ENCODE measurements around the gene ARPC1B.
"Not testable (repeated sequence)": the region's sequence is repeated elsewhere in the genome, so short reads cannot be mapped to it uniquely, and the experiment has no call there.

ARPC1B gene
- total RNA-seq = 21.7 to 29.6 reads per million in 2 donors

DNA sequence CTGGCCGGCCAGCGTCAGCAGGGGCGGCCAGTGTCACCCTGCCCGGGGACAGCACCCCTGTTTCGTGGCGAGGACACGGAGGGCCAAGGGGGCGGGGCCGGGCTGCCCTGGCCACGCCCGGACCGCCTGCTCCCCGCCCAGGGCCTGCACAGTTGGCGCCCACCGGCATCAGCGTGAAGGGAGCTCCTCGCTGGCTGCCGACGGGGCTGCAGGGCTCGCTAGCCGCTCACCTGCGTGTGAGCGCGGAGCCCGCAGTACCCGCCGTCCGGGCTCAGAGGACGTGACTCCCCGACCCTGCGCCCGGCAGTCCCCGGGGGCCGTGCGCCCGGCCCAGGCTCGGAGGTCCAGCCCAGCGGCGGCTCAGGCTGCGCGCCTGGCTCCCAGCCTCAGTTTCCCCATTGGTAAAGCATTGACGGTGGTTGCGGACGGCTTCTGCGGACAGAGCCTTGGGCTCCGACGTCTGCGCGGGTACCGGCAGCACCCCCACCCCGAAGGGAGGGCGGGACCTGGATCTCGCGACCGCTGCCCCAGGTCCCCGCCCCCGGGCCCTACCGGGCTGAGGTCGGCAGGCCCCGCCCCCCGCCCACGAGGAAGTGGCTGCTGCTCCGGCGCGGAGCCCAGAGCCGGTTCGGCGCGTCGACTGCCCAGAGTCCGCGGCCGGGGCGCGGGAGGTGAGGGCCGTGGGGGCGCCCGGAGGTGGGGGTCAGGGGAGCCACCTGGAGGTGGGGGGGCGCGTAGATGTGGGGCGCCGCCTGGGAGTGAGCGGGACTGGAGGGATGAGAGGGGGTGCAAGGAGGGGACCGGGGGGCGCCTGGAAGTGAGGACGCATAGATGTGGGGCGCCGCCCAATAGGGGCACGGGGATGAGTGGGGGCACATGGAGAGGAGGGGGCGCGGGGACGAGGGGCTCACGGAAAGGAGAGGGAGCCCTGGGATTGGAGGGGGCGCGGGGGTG lies at the start of gene ARPC1B:
ARPC1B (plus strand) TSS at position 620 of the 954 bp plus-strand sequence. CDS start 10,985 bp downstream, outside the sequence.
- DNase-seq = peak; percentile 79

GRCh38 chr7:99325001-99325493 lies 49.5 kb upstream of the ARPC1B start:
- DNase-seq = no peak

DNA sequence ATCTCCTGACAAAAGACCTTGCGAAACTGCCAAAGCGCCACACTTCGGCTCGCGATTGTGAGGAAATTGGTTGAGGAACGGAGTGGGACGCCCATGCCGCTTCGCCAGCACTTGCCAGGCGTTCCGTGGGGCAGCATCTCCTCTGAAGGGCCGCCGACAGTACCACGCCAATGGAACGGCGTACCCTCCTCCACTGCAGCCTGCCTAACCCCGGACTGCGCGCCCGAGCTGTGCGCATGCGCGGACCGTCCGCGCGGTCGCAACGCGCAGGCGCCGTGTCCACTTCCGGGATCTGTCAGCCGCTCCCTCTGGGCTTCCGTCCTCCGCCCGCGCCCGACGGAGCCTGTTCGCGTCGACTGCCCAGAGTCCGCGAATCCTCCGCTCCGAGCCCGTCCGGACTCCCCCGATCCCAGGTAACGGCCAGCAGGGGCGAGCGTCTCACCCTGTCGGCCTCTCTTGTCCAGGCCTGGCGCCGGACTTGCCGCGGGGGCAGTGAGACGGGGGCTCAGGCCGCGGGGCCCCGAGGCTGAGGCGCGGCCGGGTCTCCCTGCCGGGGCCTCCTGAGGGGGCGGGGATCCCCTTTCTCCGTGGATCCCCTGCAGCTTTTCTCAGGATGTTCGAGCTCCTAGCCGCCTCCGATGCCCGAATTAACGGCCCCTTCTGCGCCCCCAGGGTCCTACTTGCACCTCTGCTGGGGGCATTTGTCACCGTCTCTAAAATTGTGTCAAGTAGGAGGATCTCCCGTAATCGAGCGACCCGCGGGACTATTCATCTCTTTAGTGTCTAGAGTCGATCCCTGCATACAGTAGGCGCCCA lies 48.7 kb upstream of the ARPC1B start, which contains the start of gene ARPC1A:
ARPC1A (plus strand) TSS at position 307 of the 816 bp plus-strand sequence. CDS start 7,456 bp downstream, outside the sequence.
- DNase-seq = peak; percentile 87

DNA sequence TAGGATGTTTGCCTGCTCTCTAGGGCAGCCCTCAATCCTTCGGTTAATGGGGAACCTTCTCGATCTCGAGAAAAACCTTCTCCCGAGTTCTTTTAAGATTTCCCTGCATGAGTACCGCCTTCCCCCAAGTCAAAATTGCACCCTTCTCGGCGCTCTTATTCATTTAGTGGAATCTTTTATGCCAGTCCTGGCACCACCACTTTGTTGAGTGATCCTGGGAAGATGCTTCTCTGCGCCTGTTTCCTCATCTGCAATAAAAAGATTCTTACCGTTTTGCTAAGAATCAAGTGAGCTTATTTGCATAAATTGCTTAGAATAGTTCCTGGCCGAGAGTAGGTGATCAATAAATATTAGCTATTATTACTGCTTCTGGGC lies 48.1 kb upstream of the ARPC1B start:
- no peak for DNase-seq

DNA sequence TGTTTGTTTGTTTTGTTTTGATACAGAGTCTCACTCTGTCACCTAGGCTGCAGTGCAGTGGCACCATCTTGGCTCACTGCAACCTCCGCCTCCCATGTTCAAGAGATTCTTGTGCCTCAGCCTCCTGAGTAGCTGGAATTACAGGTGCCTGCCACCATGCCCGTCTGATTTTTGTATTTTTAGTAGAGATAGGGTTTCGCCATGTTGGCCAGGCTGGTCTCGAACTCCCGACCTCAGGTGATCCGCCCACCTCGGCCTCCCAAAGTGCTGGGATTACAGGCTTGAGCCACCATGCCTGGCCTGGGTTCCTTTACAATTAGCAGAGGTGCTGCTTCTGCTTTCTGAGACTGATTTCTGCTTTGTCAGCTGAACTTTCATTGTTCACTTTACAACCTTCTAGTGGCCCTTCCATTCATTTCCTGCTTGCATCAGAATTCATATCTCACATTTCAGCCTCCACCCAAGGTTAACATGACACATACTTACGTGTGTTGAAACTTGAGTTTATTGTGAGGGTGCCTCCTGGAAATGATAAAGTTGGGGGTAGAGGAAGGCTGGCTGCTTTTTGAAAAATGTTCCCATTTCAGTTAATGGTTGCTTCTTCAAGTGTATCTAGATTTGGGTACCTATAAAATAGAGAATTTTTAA lies 44.1 kb upstream of the ARPC1B start:
- DNase-seq = not testable (repeated sequence)

DNA sequence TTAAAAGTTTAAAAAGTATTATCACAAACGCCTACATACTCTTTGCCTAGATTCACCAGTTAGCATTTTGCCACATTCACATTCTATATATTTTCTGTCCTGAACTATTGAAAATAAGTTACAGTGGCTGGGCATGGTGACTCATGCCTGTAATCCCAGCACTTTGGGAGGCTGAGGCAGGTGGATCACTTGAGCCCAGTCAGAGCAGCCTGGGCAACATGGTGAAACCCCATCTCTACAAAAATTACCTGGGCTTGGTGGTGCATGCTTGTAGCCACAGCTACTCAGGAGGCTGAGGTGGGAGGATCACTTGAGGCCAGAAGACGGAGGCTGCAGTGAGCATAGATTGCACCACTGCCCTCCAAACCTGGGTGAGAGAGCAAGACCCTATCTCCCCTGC lies 43.5 kb upstream of the ARPC1B start:
- DNase-seq = no peak

- DNase-seq = no peak
Observed at GRCh38 chr7:99339595-99339994, 34.9 kb upstream of the ARPC1B start.

- no peak for DNase-seq
Observed at GRCh38 chr7:99340659-99341058, 33.9 kb upstream of the ARPC1B start.

- DNase-seq = no peak
Observed at GRCh38 chr7:99344061-99344647, 30.4 kb upstream of the ARPC1B start.

- DNase-seq = not testable (repeated sequence)
Observed at GRCh38 chr7:99350641-99351040, 23.9 kb upstream of the ARPC1B start.

DNA sequence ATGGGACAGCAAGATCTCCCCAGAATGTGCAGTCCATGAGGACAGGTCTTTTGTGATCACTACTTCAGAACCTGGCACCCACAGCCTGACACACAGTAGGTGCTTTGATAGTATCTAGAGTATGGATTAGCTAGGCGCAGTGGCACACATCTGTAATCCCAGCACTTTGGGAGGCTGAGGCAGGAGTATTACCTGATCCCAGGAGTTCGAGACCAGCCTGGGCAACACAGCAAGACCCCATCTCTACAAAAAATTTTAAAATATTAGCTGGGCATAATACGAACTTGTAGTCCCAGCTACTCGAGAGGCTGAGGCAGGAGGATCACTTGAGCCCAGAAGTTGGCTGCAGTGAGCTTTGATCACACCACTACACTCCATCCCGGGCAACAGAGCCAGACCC lies 22.3 kb upstream of the ARPC1B start:
- DNase-seq = no peak

DNA sequence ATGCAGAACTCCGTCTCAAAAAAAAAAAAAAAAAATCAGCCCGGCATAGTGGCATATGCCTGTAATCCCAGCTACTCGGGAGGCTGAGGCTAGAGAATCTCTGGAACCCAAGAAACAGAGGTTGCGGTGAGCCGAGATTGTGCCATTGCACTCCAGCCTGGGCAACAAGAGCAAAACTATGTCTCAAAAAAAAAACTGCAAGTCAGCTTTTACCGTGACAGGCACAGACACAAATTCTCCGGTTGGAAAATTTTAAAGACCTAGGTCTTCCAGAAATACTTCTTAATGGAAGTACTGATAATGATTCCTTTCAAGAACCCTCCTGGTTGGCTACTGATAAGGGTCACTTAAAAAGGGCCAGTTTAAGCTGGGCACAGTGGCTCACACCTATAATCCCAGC lies 19.4 kb upstream of the ARPC1B start:
- no peak for DNase-seq

GRCh38 chr7:99357701-99358490 lies 16.6 kb upstream of the ARPC1B start:
- no peak for DNase-seq

DNA sequence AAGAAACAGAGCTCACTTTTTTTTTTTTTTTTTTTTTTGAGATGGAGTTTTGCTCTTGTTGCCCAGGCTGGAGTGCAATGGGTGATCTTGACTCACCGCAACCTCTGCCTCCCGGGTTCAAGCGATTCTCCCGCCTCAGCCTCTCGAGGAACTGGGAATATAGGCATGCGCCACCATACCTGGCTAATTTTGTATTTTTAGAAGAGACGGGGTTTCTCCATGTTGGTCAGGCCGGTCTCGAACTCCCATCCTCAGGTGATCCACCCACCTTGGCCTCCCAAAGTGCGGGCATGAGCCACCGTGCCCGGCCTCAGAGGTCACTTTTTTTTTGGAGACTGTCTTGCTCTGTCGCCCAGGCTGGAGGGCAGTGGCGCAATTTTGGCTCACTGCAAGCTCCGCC lies 16.0 kb upstream of the ARPC1B start:
- DNase-seq = not testable (repeated sequence)

GRCh38 chr7:99359465-99360154 lies 14.9 kb upstream of the ARPC1B start:
- no peak for DNase-seq

DNA sequence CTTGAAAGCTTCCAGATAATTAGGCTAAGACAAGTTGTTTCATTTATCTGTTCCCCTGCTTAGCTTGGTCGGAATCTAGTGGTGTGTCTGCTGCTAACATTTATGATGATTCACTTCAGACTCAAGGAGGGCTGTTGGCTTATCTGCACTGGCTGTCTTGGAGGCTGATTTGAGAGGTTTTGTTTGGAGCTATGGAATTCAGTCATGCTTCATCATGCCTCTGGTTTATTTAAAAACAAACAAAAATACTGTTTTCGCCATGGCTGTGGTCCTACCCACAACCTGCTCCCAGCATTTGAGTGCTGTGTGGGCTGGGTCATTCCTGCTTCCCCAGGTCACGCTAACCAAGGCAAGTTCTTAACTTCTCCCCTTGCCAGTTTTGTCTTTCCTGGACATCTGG lies 11.7 kb upstream of the ARPC1B start:
- no peak for DNase-seq

DNA sequence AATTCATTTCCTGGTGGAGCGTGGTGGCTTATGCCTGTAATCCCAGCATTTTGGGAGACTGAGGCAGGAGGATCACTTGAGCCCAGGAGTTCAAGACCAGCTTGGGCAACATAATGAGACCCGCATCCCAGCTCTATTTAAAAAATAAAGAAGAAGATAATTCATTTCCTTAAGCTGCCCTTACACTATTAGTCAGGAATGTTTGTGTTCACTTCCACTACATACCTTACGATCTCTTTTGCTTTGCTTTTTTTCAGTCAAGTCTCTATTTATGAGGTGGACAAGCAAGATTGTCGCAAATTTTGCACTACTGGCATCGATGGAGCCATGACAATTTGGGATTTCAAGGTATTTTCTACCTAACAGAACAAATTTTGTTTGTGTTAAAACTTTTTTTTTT lies 11.2 kb upstream of the ARPC1B start:
- DNase-seq = no peak

DNA sequence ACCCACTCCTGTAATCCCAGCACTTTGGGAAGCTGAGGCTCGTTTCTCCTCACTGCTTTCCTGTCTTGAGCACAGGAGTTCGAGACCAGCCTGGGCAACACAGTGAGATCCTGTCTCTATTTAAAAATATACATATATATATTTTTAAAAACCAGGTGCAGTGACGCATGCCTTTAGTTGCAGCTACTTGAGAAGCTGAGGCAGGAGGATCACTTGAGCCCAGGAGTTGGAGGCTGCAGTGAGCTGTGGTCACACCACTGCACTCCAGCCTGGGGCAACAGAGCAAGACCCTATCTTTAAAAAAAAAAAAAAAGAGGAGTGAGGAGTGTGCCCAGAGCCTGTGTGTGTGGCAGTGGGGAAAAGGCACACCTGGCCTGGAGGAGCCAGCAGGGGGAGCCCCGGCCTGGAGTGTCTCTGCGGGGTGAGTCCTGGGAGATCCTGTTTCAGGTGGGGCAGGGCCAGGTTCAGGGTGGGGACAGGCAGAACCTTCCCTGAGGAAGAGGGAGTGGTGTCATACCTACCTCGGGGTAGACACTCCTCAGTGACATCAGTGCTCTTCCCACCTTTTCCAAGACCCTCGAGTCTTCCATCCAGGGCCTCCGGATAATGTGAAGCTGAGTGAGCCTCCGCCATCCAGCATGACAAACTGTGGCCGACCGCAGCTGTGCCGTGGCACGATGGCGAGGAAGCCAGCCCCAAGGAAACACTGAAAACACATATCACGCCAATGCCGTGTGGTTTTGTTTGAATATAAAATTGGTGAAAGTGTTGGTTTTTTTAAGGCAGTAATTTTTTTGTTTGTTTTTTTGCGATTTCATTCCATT lies 9.0 kb upstream of the ARPC1B start:
- peak; percentile 34 for DNase-seq

- DNase-seq = no peak
Observed at GRCh38 chr7:99366646-99367045, 7.9 kb upstream of the ARPC1B start.
